Subcutaneous abdominal adipose tissue (tissue), 5 donors: ENCODE results near the gene CHTOP.

Source experiments
- H3K27ac ChIP-seq: one replicate; pipeline ENCODE4 v1.7.0; 2013; ENCODE audit warnings: low read depth, mild to moderate bottlenecking, inconsistent platforms, low read length, moderate library complexity
- H3K27me3 ChIP-seq, 5 donors: one replicate each; pipeline ENCODE4 v1.7.0; 2013; ENCODE audit warnings: low read length in 5 of 5, inconsistent platforms in 1 of 5; ENCODE audit not compliant: control insufficient read depth in 5 of 5, insufficient read depth in 4 of 5
- H3K36me3 ChIP-seq, 5 donors: one replicate each; pipeline ENCODE4 v1.7.0; 2013; ENCODE audit warnings: low read length in 5 of 5; ENCODE audit not compliant: control insufficient read depth in 5 of 5, insufficient read depth in 5 of 5
- H3K4me1 ChIP-seq, 5 donors: one replicate each; pipeline ENCODE4 v1.7.0; 2013; ENCODE audit warnings: low read length in 5 of 5, mild to moderate bottlenecking in 3 of 5, moderate library complexity in 1 of 5; ENCODE audit not compliant: control insufficient read depth in 5 of 5, insufficient read depth in 5 of 5
- H3K4me3 ChIP-seq, 5 donors: one replicate each; pipeline ENCODE4 v1.7.0; 2013; ENCODE audit warnings: low read length in 5 of 5, low read depth in 1 of 5
- H3K9ac ChIP-seq, 5 donors: one replicate each; pipeline ENCODE4 v1.7.0; 2013; ENCODE audit warnings: low read length in 5 of 5, mild to moderate bottlenecking in 4 of 5, moderate library complexity in 3 of 5
- H3K9me3 ChIP-seq, 5 donors: one replicate each; pipeline ENCODE4 v1.7.0; 2013; ENCODE audit warnings: low read length in 5 of 5; ENCODE audit not compliant: control insufficient read depth in 5 of 5
- donor health status: healthy.
- donor health status: healthy.
- donor health status: healthy.
- donor health status: healthy.
- donor health status: healthy.

CHTOP gene

GRCh38 chr1:153611356-153611755, 22.5 kb upstream of the CHTOP start:
- peak overlapping the region; percentile 92 for H3K27ac ChIP-seq
- peak overlapping the region in 4 of 5 donors; percentile 39 to 95 (median 80) for H3K9ac ChIP-seq
- H3K27me3 ChIP-seq = no peaks in the 10 kb centered on the region
- H3K9me3 ChIP-seq = no peaks in the 10 kb centered on the region
- peaks cover 0 to 18% (median 15%) of the 10 kb centered on the region in 5 donors for H3K36me3 ChIP-seq
- H3K4me1 ChIP-seq = peaks cover 10 to 68% (median 51%) of the 10 kb centered on the region in 5 donors
- H3K4me3 ChIP-seq = peak overlapping the region in 4 of 5 donors; percentile 67 to 90 (median 80)

GRCh38 chr1:153612111-153612754, 21.6 kb upstream of the CHTOP start:
- Histone ChIP-seq H3K4me1 (peaks cover 13 to 75% (median 54%) of the 10 kb centered on the region in 5 donors), H3K9ac (peak overlapping the region; percentile 39 to 95 (median 77)), H3K27ac (peak overlapping the region; percentile 92), H3K27me3 (no peaks in the 10 kb centered on the region), H3K9me3 (no peaks in the 10 kb centered on the region), H3K36me3 (peaks cover 0 to 9% (median 7%) of the 10 kb centered on the region in 5 donors), H3K4me3 (peak overlapping the region; percentile 54 to 90 (median 75))

- H3K27ac ChIP-seq = peak within 1 kb of the TSS; percentile 92
- H3K36me3 ChIP-seq = peaks cover 0 to 5% (median under 1%) of the 10 kb centered on the region in 5 donors
- peaks cover 14 to 77% (median 57%) of the 10 kb centered on the region in 5 donors for H3K4me1 ChIP-seq
- peak within 1 kb of the TSS; percentile 54 to 90 (median 75) for H3K4me3 ChIP-seq
- no peaks in the 10 kb centered on the region for H3K9me3 ChIP-seq
- H3K27me3 ChIP-seq = no peaks in the 10 kb centered on the region
- H3K9ac ChIP-seq = peak within 1 kb of the TSS; percentile 39 to 95 (median 77)
Measured at GRCh38 chr1:153612755-153613331, 21.0 kb upstream of the CHTOP start, which contains the start of gene S100A16. Gene S100A16, minus strand, starts transcription at chr1:153613137. Its CDS starts 4,986 bp downstream, at chr1:153608151.

GRCh38 chr1:153613406-153613805, 20.5 kb upstream of the CHTOP start:
- Histone ChIP-seq H3K27me3 (no peaks in the 10 kb centered on the region), H3K9me3 (no peaks in the 10 kb centered on the region), H3K4me3 (peak overlapping the region in 3 of 5 donors; percentile 67 to 86 (median 75)), H3K36me3 (peaks cover 0 to 7% (median under 1%) of the 10 kb centered on the region in 5 donors), H3K27ac (peak overlapping the region; percentile 92), H3K4me1 (peaks cover 14 to 71% (median 54%) of the 10 kb centered on the region in 5 donors), H3K9ac (peak overlapping the region in 3 of 5 donors; percentile 39 to 95 (median 91))

- no peak overlapping the region for H3K4me3 ChIP-seq
- H3K27ac ChIP-seq = no peak overlapping the region
- H3K4me1 ChIP-seq = peaks cover 13 to 62% (median 45%) of the 10 kb centered on the region in 5 donors
- H3K9me3 ChIP-seq = no peaks in the 10 kb centered on the region
- H3K9ac ChIP-seq = peak overlapping the region in 1 of 5 donors; percentile 10
- H3K27me3 ChIP-seq = no peaks in the 10 kb centered on the region
- H3K36me3 ChIP-seq = peaks cover 0 to 17% (median 9%) of the 10 kb centered on the region in 5 donors
Measured at GRCh38 chr1:153614189-153614900, 19.5 kb upstream of the CHTOP start.

- peaks cover 11 to 56% (median 39%) of the 10 kb centered on the region in 5 donors for H3K4me1 ChIP-seq
Measured at GRCh38 chr1:153614906-153615305, 19.0 kb upstream of the CHTOP start.

GRCh38 chr1:153615406-153615805, 18.5 kb upstream of the CHTOP start:
- peak overlapping the region; percentile 23 for H3K27ac ChIP-seq
- H3K4me1 ChIP-seq = peaks cover 6 to 51% (median 34%) of the 10 kb centered on the region in 5 donors
- H3K36me3 ChIP-seq = peaks cover 0 to 21% (median 15%) of the 10 kb centered on the region in 5 donors
- no peaks in the 10 kb centered on the region for H3K9me3 ChIP-seq
- no peaks in the 10 kb centered on the region for H3K27me3 ChIP-seq
- no peak overlapping the region for H3K4me3 ChIP-seq
- no peak overlapping the region for H3K9ac ChIP-seq

More at GRCh38 chr1:153614906-153615305, 19.0 kb upstream of the CHTOP start:
- Histone ChIP-seq H3K27ac (peak overlapping the region; percentile 23), H3K4me3 (no peak overlapping the region), H3K9ac (no peak overlapping the region), H3K36me3 (peaks cover 0 to 18% (median 13%) of the 10 kb centered on the region in 5 donors), H3K9me3 (no peaks in the 10 kb centered on the region), H3K27me3 (no peaks in the 10 kb centered on the region)

- Histone ChIP-seq H3K27me3 (no peaks in the 10 kb centered on the region), H3K9ac (peak within 1 kb of the TSS in 3 of 5 donors; percentile 5 to 43 (median 26)), H3K4me3 (no peak within 1 kb of the TSS), H3K36me3 (peaks cover 0 to 24% (median 15%) of the 10 kb centered on the region in 5 donors), H3K27ac (peak within 1 kb of the TSS; percentile 72), H3K9me3 (no peaks in the 10 kb centered on the region), H3K4me1 (peaks cover 5 to 43% (median 27%) of the 10 kb centered on the region in 5 donors)
Measured at GRCh38 chr1:153616144-153616916, 17.5 kb upstream of the CHTOP start, which contains the start of gene S100A14. Gene S100A14, minus strand, starts transcription at chr1:153616325. Its CDS starts 467 bp downstream, at chr1:153615858.

GRCh38 chr1:153616917-153617311, 17.0 kb upstream of the CHTOP start:
- no peaks in the 10 kb centered on the region for H3K27me3 ChIP-seq
- H3K4me3 ChIP-seq = no peak overlapping the region
- peaks cover 0 to 24% (median 15%) of the 10 kb centered on the region in 5 donors for H3K36me3 ChIP-seq
- peak overlapping the region in 2 of 5 donors; percentile 26 to 43 for H3K9ac ChIP-seq
- H3K27ac ChIP-seq = peak overlapping the region; percentile 72
- H3K4me1 ChIP-seq = peaks cover 5 to 38% (median 22%) of the 10 kb centered on the region in 5 donors
- no peaks in the 10 kb centered on the region for H3K9me3 ChIP-seq
